Nephron progenitor cell (in vitro differentiated cells): ENCODE data around the gene CERK.

Experiments used
- DNase-seq: peaks from one replicate; pipeline ENCODE4 v3.0.0; 2021
- H3K27ac Mint-ChIP-seq: 2 replicates; pipeline ENCODE4 v1.8.0; 2021; ENCODE audit warnings: mild to moderate bottlenecking, moderate library complexity, mixed read lengths
- H3K27me3 Mint-ChIP-seq: 2 replicates; pipeline ENCODE4 v1.8.0; 2021; ENCODE audit warnings: mild to moderate bottlenecking, low read depth, mixed read lengths; ENCODE audit not compliant: poor library complexity
- H3K36me3 Mint-ChIP-seq: 2 replicates; pipeline ENCODE4 v1.8.0; 2021; ENCODE audit warnings: low read depth, mixed read lengths
- H3K4me1 Mint-ChIP-seq: 2 replicates; pipeline ENCODE4 v1.8.0; 2021; ENCODE audit warnings: mixed read lengths
- H3K4me3 Mint-ChIP-seq: 2 replicates; pipeline ENCODE4 v1.8.0; 2021; ENCODE audit warnings: mild to moderate bottlenecking, moderate library complexity, mixed read lengths
- H3K9me3 Mint-ChIP-seq: 2 replicates; pipeline ENCODE4 v1.8.0; 2021; ENCODE audit warnings: mild to moderate bottlenecking, moderate library complexity, mixed read lengths
- TF ChIP-seq, protein P1 (sequence below): fragments of 200-600 bp; sonication (generic); IDR thresholded peaks from 2 replicates; pipeline ENCODE4 v1.5.0; 2021; ENCODE audit warnings: antibody characterized with exemption

CERK gene

GRCh38 chr22:46774253-46774979, 36.4 kb upstream of the CERK start:
- Mint-ChIP-seq H3K4me1 (peaks cover 56% of the 10 kb centered on the region), H3K4me3 (no peak overlapping the region), H3K27ac (peak overlapping the region; percentile 93), H3K36me3 (no peaks in the 10 kb centered on the region), H3K27me3 (peaks cover 5% of the 10 kb centered on the region), H3K9me3 (no peaks in the 10 kb centered on the region)
- DNase-seq = no peak
- TF ChIP-seq, protein P1, sequence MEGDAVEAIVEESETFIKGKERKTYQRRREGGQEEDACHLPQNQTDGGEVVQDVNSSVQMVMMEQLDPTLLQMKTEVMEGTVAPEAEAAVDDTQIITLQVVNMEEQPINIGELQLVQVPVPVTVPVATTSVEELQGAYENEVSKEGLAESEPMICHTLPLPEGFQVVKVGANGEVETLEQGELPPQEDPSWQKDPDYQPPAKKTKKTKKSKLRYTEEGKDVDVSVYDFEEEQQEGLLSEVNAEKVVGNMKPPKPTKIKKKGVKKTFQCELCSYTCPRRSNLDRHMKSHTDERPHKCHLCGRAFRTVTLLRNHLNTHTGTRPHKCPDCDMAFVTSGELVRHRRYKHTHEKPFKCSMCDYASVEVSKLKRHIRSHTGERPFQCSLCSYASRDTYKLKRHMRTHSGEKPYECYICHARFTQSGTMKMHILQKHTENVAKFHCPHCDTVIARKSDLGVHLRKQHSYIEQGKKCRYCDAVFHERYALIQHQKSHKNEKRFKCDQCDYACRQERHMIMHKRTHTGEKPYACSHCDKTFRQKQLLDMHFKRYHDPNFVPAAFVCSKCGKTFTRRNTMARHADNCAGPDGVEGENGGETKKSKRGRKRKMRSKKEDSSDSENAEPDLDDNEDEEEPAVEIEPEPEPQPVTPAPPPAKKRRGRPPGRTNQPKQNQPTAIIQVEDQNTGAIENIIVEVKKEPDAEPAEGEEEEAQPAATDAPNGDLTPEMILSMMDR = no peak

DNA sequence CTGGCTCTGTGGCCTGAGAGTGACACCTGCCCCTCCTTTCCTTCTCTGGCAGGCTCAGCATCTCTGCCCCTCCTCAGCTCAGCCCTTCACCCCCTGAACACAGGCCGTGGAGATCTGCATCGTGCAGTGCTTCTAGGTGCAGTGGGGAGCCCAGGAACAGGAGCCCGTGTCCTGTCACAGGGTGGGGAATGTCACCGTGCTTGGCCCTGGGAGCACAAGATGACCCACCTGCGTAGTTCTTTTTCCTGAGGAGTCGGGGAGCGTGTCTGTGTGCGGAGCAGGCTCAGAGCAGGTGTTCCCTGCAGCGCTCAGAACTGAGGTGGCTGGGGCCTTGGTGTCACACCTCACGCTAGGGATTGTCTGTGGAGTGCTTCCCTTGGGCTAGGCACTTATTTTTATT, 35.0 kb upstream of the CERK start:
- Mint-ChIP-seq H3K36me3 (no peaks in the 10 kb centered on the region), H3K27me3 (peaks cover 5% of the 10 kb centered on the region), H3K9me3 (no peaks in the 10 kb centered on the region), H3K4me1 (peaks cover 68% of the 10 kb centered on the region), H3K4me3 (no peak overlapping the region), H3K27ac (peak overlapping the region; percentile 17)
- no peak for DNase-seq
- TF ChIP-seq, protein P1 = no peak

GRCh38 chr22:46770726-46771125, 32.7 kb upstream of the CERK start:
- H3K36me3 Mint-ChIP-seq = no peaks in the 10 kb centered on the region
- no peaks in the 10 kb centered on the region for H3K9me3 Mint-ChIP-seq
- H3K27me3 Mint-ChIP-seq = no peaks in the 10 kb centered on the region
- no peak overlapping the region for H3K4me3 Mint-ChIP-seq
- H3K4me1 Mint-ChIP-seq = peaks cover 60% of the 10 kb centered on the region
- DNase-seq = no peak
- TF ChIP-seq, protein P1 = no peak
- peak overlapping the region; percentile 50 for H3K27ac Mint-ChIP-seq

DNA sequence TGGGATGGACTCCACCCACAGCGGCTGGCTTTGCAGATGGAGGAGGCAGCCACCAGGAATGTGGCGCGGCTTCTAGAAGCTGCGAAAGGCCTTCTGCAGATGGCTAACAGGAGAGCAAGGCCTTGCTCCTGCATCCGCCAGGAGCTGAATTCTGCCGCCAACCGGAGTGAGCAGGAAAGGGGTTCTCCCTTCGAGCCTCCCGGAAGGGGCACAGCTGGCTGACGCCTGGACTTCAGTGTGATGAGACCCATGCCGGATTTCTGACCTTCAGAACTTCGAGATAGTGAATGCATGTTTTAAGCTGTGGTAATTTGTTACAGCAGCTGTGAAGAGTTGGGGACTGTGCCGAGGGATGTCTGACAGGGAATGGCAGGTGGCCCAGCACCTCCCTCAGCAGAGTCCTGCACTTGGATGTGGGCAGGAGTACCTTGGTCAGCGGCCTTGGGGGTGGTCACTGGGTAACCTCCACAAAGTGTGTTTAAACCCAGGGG, 32.1 kb upstream of the CERK start:
- TF ChIP-seq, protein P1 = no peak
- H3K4me1 Mint-ChIP-seq = peaks cover 54% of the 10 kb centered on the region
- peak overlapping the region; percentile 19 for H3K27ac Mint-ChIP-seq
- no peaks in the 10 kb centered on the region for H3K27me3 Mint-ChIP-seq
- no peak overlapping the region for H3K4me3 Mint-ChIP-seq
- H3K36me3 Mint-ChIP-seq = no peaks in the 10 kb centered on the region
- no peak for DNase-seq
- no peaks in the 10 kb centered on the region for H3K9me3 Mint-ChIP-seq

GRCh38 chr22:46769706-46770105, 31.7 kb upstream of the CERK start:
- H3K27me3 Mint-ChIP-seq = no peaks in the 10 kb centered on the region
- TF ChIP-seq, protein P1 = no peak
- no peak overlapping the region for H3K4me3 Mint-ChIP-seq
- H3K36me3 Mint-ChIP-seq = no peaks in the 10 kb centered on the region
- peak overlapping the region; percentile 81 for H3K27ac Mint-ChIP-seq
- no peaks in the 10 kb centered on the region for H3K9me3 Mint-ChIP-seq
- peaks cover 49% of the 10 kb centered on the region for H3K4me1 Mint-ChIP-seq
- DNase-seq = no peak

DNA sequence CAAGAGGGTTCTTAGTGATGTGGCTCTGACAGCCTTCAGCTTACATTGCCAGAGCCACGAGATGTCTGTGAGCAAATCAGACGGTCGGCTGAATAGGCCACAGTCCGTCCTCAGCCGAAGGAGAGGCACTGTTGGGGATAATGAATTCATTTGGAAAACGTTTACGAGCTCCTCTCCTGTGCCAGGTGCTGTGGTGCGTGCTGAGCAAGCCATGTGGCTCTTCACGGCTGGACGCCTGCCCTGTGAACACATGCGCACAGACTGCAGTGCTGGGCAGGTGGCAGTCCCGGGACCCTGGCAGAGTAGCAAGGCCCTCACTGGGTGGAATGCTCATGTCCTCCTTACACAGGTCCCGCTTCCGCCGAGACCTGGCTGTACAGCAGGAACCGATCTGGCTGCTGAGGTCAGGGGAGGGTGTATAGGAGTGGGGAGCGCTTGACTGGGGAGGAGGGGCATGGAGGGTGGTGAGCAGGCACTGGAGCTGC, 31.2 kb upstream of the CERK start:
- Mint-ChIP-seq H3K4me3 (no peak overlapping the region), H3K27ac (peak overlapping the region; percentile 81), H3K9me3 (no peaks in the 10 kb centered on the region), H3K4me1 (peaks cover 49% of the 10 kb centered on the region), H3K36me3 (no peaks in the 10 kb centered on the region), H3K27me3 (no peaks in the 10 kb centered on the region)
- TF ChIP-seq, protein P1 = no peak
- DNase-seq = no peak
